ENCODE data around the gene ATP5MK.

GRCh38 chr10:103350175-103350516 lies 46.1 kb downstream of the ATP5MK start:
- TF ChIP-seq EP300 (IDR thresholded peaks at IDR 0.05) (no peak), POLR2A (IDR thresholded peaks at IDR 0.05) (no peak), POLR2AphosphoS5 (IDR thresholded peaks at IDR 0.05) (no peak)
- TF ChIP-seq, protein P1, sequence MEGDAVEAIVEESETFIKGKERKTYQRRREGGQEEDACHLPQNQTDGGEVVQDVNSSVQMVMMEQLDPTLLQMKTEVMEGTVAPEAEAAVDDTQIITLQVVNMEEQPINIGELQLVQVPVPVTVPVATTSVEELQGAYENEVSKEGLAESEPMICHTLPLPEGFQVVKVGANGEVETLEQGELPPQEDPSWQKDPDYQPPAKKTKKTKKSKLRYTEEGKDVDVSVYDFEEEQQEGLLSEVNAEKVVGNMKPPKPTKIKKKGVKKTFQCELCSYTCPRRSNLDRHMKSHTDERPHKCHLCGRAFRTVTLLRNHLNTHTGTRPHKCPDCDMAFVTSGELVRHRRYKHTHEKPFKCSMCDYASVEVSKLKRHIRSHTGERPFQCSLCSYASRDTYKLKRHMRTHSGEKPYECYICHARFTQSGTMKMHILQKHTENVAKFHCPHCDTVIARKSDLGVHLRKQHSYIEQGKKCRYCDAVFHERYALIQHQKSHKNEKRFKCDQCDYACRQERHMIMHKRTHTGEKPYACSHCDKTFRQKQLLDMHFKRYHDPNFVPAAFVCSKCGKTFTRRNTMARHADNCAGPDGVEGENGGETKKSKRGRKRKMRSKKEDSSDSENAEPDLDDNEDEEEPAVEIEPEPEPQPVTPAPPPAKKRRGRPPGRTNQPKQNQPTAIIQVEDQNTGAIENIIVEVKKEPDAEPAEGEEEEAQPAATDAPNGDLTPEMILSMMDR (IDR thresholded peaks at IDR 0.05), result no peak
